ENCODE measurements around the gene ZNF516. TPM values are rescaled to one million over a fixed set of nuclear protein-coding genes. Genes with fewer than 3 reads are reported as not detected.

ZNF516 gene
- total and polyA plus RNA-seq, 7 donors = 2.1 to 29.9 (median 24.3) TPM

DNA sequence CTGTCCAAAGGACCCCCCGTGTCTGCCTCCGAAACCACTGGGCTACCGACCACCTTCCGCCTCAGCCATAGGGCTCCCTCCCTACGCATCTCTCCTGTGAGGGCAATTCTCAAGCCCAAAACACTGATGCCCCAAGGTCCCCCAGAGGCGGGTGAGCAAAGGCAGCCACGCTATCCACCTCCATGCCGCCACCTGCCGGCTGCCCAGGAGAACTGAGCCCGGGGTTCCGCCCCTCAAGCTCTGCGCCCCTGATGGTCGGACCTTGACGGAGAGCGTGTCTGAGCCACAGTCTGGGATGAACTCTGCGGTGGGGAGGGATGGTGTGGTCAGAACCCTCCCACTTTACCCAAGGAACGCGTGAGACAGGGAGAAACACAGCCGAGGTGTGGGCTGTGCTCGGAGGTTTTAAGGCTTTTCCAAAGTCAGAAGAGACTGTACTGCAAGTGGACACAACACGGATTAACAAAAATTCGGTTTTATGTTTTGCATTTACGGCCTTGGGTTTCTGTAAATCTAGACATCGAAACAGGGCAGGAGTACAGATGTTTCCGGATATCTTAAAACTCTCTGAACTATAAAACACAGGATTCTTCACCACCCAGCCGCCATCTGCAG lies 114.1 kb downstream of the ZNF516 start:
- TF ChIP-seq, protein P1, sequence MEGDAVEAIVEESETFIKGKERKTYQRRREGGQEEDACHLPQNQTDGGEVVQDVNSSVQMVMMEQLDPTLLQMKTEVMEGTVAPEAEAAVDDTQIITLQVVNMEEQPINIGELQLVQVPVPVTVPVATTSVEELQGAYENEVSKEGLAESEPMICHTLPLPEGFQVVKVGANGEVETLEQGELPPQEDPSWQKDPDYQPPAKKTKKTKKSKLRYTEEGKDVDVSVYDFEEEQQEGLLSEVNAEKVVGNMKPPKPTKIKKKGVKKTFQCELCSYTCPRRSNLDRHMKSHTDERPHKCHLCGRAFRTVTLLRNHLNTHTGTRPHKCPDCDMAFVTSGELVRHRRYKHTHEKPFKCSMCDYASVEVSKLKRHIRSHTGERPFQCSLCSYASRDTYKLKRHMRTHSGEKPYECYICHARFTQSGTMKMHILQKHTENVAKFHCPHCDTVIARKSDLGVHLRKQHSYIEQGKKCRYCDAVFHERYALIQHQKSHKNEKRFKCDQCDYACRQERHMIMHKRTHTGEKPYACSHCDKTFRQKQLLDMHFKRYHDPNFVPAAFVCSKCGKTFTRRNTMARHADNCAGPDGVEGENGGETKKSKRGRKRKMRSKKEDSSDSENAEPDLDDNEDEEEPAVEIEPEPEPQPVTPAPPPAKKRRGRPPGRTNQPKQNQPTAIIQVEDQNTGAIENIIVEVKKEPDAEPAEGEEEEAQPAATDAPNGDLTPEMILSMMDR (IDR thresholded peaks at IDR 0.05) = peak; percentile 5 to 64 (median 48)
- TF ChIP-seq POLR2AphosphoS5 (IDR thresholded peaks at IDR 0.05) = no peak
- H3K9me3 ChIP-seq = no peaks in the 10 kb centered on the region
- H3K27me3 ChIP-seq = no peaks in the 10 kb centered on the region
- DNase-seq = peak; percentile 64
- H3K4me1 ChIP-seq = peaks cover 0 to 37% (median 7%) of the 10 kb centered on the region in 4 donors
- H3K27ac ChIP-seq = no peak overlapping the region
- intact Hi-C loops (cut with DNase I) = no loop called here
- peaks cover 13 to 26% (median 19%) of the 10 kb centered on the region in 4 donors for H3K36me3 ChIP-seq
- 85 to 93% methylated on average over 26 of the region's 26 CpGs for WGBS, 2 donors
- H3K4me3 ChIP-seq = no peak overlapping the region

DNA sequence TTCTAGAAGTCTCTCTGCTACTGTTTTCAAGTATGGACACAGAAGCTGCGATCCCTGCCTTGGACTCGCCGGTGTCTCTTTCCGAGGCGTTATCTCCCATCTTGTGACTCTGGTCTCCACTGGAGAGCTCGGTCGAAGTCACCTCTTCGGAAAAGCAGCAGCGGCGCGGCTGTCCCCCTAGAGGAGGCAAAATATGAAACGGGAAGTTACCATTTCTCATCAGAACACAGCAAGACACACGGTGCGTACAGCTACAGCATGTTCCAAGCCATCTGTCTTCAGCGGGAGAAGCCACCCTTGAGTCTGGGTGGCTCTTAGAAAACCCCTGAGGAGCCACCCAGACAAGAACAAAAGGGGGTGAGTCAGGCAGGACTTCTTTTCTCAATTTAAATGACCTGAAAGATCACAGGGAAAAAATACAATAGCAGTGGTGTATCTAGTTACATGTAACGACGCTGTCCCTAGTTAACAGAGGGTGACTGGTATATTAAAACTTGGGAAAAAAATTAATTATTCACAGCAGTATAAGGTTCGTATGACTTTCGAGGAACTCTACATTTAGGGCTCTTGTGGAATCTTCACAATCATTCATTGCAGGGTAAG lies 114.8 kb downstream of the ZNF516 start:
- no peaks in the 10 kb centered on the region for H3K9me3 ChIP-seq
- H3K4me3 ChIP-seq = no peak overlapping the region
- peaks cover 0 to 32% (median 6%) of the 10 kb centered on the region in 4 donors for H3K4me1 ChIP-seq
- WGBS, 2 donors = 91 to 96% methylated on average over 19 of the region's 19 CpGs
- H3K36me3 ChIP-seq = peaks cover 13 to 26% (median 19%) of the 10 kb centered on the region in 4 donors
- H3K27ac ChIP-seq = no peak overlapping the region
- no peaks in the 10 kb centered on the region for H3K27me3 ChIP-seq
- intact Hi-C loops (cut with DNase I) = no loop called here
- no peak for DNase-seq
- no peak for TF ChIP-seq EP300 (IDR thresholded peaks at IDR 0.05)
- TF ChIP-seq, protein P1 (IDR thresholded peaks at IDR 0.05) = no peak
- TF ChIP-seq POLR2AphosphoS5 (IDR thresholded peaks at IDR 0.05) = no peak
- no peak for TF ChIP-seq POLR2A (IDR thresholded peaks at IDR 0.05)

DNA sequence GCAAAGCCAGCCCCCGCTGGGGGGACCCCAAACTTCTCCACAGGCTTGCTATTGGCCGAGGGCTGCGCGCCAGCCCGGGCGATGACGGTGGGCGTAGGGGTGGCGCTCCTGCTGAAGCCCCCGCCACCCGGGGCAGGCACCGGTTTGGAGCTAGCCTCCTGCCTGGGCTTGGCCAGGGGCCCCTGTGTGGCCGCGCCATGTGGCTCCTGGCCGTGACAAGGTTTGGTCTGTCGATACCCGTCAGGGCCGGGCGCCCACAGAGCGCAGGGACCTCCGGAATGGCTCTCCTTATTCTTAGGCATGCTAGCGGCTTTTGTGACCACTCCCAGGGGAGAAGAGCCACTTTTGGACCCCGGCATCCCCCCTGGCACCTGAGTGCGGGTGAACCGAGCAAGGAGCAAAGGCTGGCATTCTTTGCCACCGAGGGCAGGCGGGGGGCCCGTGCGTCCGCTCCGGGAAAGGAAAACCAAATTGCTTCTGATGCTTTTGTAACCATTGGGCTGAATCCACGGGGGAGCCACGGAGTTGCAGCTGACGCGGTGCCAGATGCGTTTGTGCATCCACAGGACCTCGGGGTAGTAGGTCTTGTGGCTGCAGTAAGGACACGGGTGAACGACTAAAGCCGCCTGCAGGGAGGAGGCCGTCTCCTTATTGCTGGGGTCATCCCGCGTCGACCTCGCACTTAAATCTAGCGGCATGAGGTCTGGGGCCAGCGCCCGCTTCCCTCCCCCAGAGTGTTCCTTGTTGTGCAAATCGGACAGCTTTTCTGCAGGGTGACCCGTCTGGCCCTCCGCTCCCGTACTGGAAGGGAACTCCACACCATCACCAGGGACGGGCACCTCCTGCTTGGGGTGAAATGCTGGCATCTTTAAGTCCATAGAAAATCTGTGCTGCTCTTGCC lies 115.6 kb downstream of the ZNF516 start:
- peak; percentile 67 for DNase-seq
- TF ChIP-seq POLR2A (IDR thresholded peaks at IDR 0.05) (no peak), EP300 (IDR thresholded peaks at IDR 0.05) (no peak), POLR2AphosphoS5 (IDR thresholded peaks at IDR 0.05) (no peak)
- TF ChIP-seq, protein P1 (IDR thresholded peaks at IDR 0.05) = no peak
- intact Hi-C loops (cut with DNase I) = no loop called here
- Histone ChIP-seq H3K4me3 (no peak overlapping the region), H3K9me3 (no peaks in the 10 kb centered on the region), H3K4me1 (peaks cover 0 to 25% (median 4%) of the 10 kb centered on the region in 4 donors), H3K36me3 (peaks cover 13 to 26% (median 19%) of the 10 kb centered on the region in 4 donors), H3K27ac (no peak overlapping the region), H3K27me3 (no peaks in the 10 kb centered on the region)
- WGBS, 2 donors = 97 to 98% methylated on average over 53 of the region's 53 CpGs

DNA sequence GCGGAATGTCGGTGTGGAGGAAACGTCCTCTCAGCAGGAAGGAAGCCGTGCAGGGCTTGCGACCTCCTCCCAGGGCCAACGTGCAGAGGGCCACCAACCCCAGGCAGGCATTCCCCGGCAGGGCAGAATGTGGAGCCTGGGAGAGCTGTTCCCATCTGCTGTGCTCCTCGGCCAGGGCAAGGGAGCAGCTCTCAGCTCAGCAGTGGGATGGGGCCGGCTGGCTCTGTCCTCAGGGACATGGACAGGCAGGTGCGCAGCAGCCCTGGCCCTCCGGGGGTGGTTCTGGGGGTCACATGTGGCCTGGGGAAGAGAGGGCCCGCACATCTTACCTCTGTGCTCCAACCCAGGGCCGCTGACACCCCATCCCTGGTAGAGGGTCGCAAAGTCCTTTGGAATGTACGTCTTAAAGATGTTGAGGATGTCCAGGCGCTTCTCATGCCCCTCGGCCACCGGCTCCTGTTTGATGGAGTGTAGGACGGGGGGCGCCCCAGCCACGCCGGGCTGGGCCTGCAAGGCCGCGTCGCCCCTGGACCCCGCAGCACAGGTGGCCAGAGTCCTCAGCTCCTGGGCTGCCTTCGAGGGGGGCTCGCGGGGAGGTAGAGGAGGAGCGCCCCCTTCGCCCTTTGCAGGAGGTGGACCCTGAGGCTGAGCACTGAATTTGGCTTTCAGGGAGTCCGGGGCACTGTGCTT lies 116.4 kb downstream of the ZNF516 start:
- 93 to 96% methylated on average over 32 of the region's 32 CpGs for WGBS, 2 donors
- H3K27me3 ChIP-seq = no peaks in the 10 kb centered on the region
- intact Hi-C loops (cut with DNase I) = no loop called here
- no peak overlapping the region for H3K4me3 ChIP-seq
- H3K9me3 ChIP-seq = no peaks in the 10 kb centered on the region
- TF ChIP-seq POLR2AphosphoS5 (IDR thresholded peaks at IDR 0.05) (no peak), POLR2A (IDR thresholded peaks at IDR 0.05) (no peak)
- peaks cover 13 to 26% (median 19%) of the 10 kb centered on the region in 4 donors for H3K36me3 ChIP-seq
- peaks cover 0 to 24% (median 4%) of the 10 kb centered on the region in 4 donors for H3K4me1 ChIP-seq
- no peak overlapping the region for H3K27ac ChIP-seq
- peak; percentile 58 for DNase-seq

Measured in sigmoid colon (tissue), 7 donors.